Measurements from ENCODE around the gene KLF9. TPM values are rescaled to one million over a fixed set of nuclear protein-coding genes. Genes with fewer than 3 reads are reported as not detected.
"Not testable (repeated sequence)": the region's sequence is repeated elsewhere in the genome, so short reads cannot be mapped to it uniquely, and the experiment has no call there.

The KLF9 gene
- total RNA-seq, 1 experiment from 2014 or later = 7.0 TPM

- Histone ChIP-seq H3K79me2 (ENCODE audit: low read depth) (no peaks in the 10 kb centered on the region), H4K20me1 (ENCODE audit: insufficient read depth) (0 out of 2 replicates have a peak, but pooled peaks cover 3% of the 10 kb centered on the region)
Observed at GRCh38 chr9:70402213-70402612, 12.2 kb downstream of the KLF9 start.

GRCh38 chr9:70401241-70401640 lies 13.2 kb downstream of the KLF9 start:
- H3K4me3 ChIP-seq; H3K36me3 ChIP-seq (ENCODE audit: low read depth); H3K79me2 ChIP-seq (ENCODE audit: low read depth); H2AFZ ChIP-seq; BruUV-seq (replicated peaks); POLR2A ChIA-PET (ENCODE audit: unreplicated experiment); intact Hi-C loops (cut with micrococcal nuclease; ENCODE audit: unreplicated experiment); DNase-seq; H3K9me2 ChIP-seq (ENCODE audit: insufficient read depth); H3K4me2 ChIP-seq; H3K27me3 ChIP-seq (ENCODE audit: insufficient read depth, low read depth); H3K27ac ChIP-seq; H3K4me1 ChIP-seq (replicated peaks; ENCODE audit: insufficient read depth); H3F3A ChIP-seq (ENCODE audit: insufficient read depth, low read depth); H3K9me3 ChIP-seq (ENCODE audit: insufficient read depth, low read depth); H4K20me1 ChIP-seq (ENCODE audit: insufficient read depth): not testable (repeated sequence)
- CTCF ChIA-PET = interaction anchor here (0.6 kb wide), 1 partner anchor 226 kb away, joined by 3 read pairs; no protein-coding TSS in a partner anchor

More at GRCh38 chr9:70402213-70402612, 12.2 kb downstream of the KLF9 start:
- intact Hi-C loops (cut with micrococcal nuclease; ENCODE audit: unreplicated experiment) = no loop called here
- Histone ChIP-seq H3K9me2 (ENCODE audit: insufficient read depth) (no peaks in the 10 kb centered on the region), H3K4me1 (replicated peaks; ENCODE audit: insufficient read depth) (no peaks in the 10 kb centered on the region), H3K9me3 (ENCODE audit: insufficient read depth, low read depth) (no peaks in the 10 kb centered on the region), H3K4me3 (no peak overlapping the region), H3K4me2 (no peak overlapping the region), H3K36me3 (ENCODE audit: low read depth) (no peaks in the 10 kb centered on the region), H3K27ac (no peak overlapping the region), H3K27me3 (ENCODE audit: insufficient read depth, low read depth) (no peaks in the 10 kb centered on the region), H2AFZ (no peak overlapping the region), H3F3A (ENCODE audit: insufficient read depth, low read depth) (no peaks in the 10 kb centered on the region)
- no peak for DNase-seq
- CTCF ChIA-PET = no interaction called here
- TF ChIP-seq EZH2 (IDR thresholded peaks at IDR 0.05; ENCODE audit: low read depth) (no peak), CTCF (conservative IDR thresholded peaks at IDR 0.05) (no peak)
- BruUV-seq (replicated peaks) = no TSS peak
- POLR2A ChIA-PET (ENCODE audit: unreplicated experiment) = no interaction called here

GRCh38 chr9:70400107-70400892 lies 14.2 kb downstream of the KLF9 start:
- Histone ChIP-seq H3K4me2 (no peak overlapping the region), H3K9me2 (ENCODE audit: insufficient read depth) (no peaks in the 10 kb centered on the region), H3K4me1 (replicated peaks; ENCODE audit: insufficient read depth) (no peaks in the 10 kb centered on the region), H4K20me1 (ENCODE audit: insufficient read depth) (0 out of 2 replicates have a peak, but pooled peaks cover 3% of the 10 kb centered on the region), H3F3A (ENCODE audit: insufficient read depth, low read depth) (no peaks in the 10 kb centered on the region), H3K4me3 (no peak overlapping the region), H3K9me3 (ENCODE audit: insufficient read depth, low read depth) (no peaks in the 10 kb centered on the region), H3K27ac (no peak overlapping the region), H3K27me3 (ENCODE audit: insufficient read depth, low read depth) (no peaks in the 10 kb centered on the region), H3K36me3 (ENCODE audit: low read depth) (no peaks in the 10 kb centered on the region), H3K79me2 (ENCODE audit: low read depth) (no peaks in the 10 kb centered on the region), H2AFZ (no peak overlapping the region)
- POLR2A ChIA-PET (ENCODE audit: unreplicated experiment) = interaction anchor here (0.7 kb wide), 1 partner anchor 1011 kb away, joined by 3 read pairs; no protein-coding TSS in a partner anchor
- CTCF ChIA-PET = interaction anchor here (0.6 kb wide), 1 partner anchor 227 kb away, joined by 3 read pairs; no protein-coding TSS in a partner anchor
- intact Hi-C loops (cut with micrococcal nuclease; ENCODE audit: unreplicated experiment) = no loop called here
- no peak for DNase-seq
- TF ChIP-seq EZH2 (IDR thresholded peaks at IDR 0.05; ENCODE audit: low read depth) (no peak), CTCF (conservative IDR thresholded peaks at IDR 0.05) (no peak)
- no TSS peak for BruUV-seq (replicated peaks)
